GM18951 (cell line): ENCODE data around the gene ASCL1.

Experiments used
- POLR2A ChIP-seq: IDR thresholded peaks from 4 replicates; pipeline ENCODE4 v1.6.1; 2011; ENCODE audit warnings: mild to moderate bottlenecking; ENCODE audit not compliant: insufficient read length, insufficient read depth; ENCODE audit errors: extremely low read depth
- in situ Hi-C: fragments of 300-500 bp; cut with MboI; formaldehyde crosslinking; loops from one replicate; pipeline ENCODE4 v1.12.0; 2022; ENCODE audit warnings: low sequenced_read_pairs, mixed read lengths, inconsistent platforms; ENCODE audit not compliant: unreplicated experiment

Gene ASCL1

DNA sequence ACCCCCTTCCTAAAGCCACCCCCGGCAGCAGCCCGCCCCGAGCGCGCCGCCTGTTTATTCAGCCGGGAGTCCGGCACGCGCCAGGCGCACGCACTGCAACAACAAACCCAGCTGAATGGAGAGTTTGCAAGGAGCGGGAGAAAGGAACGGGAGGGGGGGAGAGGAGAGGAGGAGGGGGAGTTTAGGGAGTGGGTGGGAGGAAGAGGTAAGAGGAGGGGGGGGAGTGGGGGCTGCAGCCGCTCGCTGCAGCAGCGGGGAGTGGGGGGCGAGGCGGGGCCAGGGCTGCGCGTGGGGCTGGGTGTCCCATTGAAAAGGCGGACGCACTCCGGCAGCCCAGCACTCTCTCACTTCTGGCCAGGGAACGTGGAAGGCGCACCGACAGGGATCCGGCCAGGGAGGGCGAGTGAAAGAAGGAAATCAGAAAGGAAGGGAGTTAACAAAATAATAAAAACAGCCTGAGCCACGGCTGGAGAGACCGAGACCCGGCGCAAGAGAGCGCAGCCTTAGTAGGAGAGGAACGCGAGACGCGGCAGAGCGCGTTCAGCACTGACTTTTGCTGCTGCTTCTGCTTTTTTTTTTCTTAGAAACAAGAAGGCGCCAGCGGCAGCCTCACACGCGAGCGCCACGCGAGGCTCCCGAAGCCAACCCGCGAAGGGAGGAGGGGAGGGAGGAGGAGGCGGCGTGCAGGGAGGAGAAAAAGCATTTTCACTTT, at the start of gene ASCL1:
ASCL1 (plus strand) TSS at position 336 of the 712 bp plus-strand sequence. CDS start 571 bp downstream, outside the sequence.
- in situ Hi-C loops: no loop called here
- TF ChIP-seq POLR2A: no peak

DNA sequence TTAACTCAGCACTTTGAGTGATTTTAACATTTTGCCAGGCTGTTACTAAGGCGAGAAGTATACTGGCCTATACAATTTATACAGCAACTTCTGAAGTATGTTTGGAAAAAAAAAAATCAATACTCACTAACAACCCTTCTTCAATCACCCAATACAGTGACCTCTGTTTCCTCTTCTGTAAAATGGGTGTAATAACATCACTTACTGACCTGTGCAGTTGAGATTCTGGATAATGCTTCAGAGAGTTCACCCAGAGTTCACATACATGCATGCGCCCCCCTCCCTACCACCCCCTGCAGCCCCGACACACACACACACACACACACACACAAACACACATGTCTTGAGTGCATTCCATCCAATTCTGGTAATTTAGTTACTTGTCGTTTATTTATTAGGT, 49.6 kb upstream of the ASCL1 start:
- TF ChIP-seq POLR2A: no peak
- in situ Hi-C loops: no loop called here

DNA sequence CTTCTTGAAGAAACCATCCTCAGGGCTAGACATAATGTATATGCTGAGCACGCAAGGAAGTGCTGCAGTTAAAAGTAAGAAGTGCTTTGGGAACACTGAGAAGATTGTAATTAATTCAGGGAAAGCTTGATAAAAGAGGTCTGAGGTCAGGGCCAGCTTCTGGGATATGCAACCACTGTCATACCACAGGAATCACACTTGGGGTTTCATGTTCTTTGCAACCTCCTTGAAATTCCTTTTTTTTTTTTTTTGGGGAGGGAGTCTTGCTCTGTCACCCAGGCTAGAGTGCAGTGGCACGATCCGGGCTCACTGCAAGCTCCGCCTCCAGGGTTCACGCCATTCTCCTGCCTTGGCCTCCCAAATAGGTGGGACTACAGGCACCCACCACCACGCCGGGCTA, 47.3 kb upstream of the ASCL1 start:
- in situ Hi-C loops: no loop called here
- no peak for TF ChIP-seq POLR2A

DNA sequence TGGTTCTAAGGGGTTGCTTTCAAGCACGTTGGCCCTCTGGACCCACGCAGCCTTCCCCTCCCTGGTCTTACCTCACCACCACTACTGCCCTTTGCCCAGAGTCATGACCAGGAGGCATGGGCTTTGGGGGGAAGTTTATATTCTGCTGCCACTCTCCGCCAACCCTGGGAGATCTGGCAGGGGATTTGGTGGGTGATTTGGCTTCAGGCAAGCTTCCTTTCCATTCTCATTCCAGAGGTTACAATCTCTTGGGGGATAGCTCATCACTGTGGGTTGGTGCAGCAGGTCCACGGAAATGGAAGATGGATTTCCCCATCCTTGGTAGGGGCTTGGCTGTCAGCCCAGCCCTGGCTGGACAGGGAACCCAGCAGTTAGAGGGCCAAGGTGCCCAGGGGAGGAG, 46.7 kb upstream of the ASCL1 start:
- TF ChIP-seq POLR2A: no peak
- in situ Hi-C loops: no loop called here

DNA sequence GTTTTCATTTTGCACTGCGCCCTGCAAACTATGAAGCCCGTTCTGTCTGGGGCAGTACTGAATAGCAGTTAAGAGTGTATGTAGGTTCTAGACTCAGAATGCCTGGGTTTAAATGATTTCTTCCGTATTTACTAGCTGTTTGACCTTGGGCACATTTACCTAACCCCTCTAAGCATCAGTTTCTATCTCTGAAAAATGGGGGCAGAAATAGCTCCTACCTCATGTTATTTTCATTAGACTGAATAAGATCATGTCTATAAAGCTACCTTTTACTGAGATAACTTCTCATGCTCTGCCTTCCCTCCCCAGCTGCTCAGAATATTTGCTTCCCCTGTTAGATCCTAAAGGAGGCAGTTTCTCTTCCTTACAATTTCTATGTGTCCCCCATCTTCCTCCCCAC, 46.2 kb upstream of the ASCL1 start:
- in situ Hi-C loops: no loop called here
- TF ChIP-seq POLR2A: no peak

DNA sequence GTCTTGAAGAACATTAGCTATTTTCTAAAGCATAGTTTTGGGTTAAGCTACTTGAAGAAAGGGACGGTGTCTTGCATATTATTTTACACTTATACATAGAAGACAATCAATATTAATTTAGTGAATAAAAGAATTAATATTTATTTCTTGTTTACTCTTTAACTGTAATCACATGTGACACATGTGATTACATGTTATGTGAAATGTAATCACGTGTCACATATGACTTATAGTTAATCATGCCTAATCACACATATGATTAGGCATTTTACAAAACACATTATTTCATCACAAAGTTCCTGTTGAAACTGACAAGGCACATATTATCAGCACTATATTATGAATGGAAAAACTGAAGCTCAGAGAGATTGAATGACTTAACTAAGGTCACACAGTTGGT, 45.2 kb upstream of the ASCL1 start:
- in situ Hi-C loops: no loop called here
- TF ChIP-seq POLR2A: no peak

DNA sequence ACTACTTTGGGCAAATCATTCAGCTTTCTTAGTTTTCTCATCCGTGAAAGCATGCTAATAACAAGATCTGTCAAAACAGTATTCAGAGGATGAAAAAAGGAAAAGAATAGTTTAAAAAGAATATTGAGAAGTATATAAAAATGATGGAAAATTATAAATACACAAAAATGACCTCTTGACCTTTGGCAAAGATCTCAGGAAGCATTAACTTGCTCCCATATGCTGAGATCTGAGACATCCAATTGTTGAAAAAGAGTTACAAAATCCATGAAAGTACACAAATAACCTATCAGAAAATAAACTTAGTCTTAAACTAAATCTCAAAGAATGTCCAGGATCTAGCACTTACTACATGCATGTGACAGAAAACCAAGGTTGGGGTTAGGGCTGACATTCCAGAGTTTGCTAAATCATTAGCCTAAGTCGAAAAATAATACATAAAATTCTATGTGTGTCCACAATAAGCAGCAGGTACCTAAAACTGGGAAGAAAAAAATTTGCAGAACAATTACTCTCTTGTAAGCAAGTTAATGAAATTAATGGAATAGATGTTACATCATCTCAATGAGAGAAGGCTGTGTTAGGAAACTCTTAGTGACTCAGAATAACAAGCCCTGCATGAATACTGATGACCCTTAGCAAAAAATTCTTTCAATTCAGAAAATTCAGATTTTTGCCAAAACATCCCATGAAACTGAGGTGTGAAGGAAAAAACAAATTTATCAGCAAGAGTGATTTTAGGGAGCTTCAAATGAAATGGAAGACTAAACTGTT, 43.8 kb upstream of the ASCL1 start:
- in situ Hi-C loops: no loop called here
- no peak for TF ChIP-seq POLR2A

DNA sequence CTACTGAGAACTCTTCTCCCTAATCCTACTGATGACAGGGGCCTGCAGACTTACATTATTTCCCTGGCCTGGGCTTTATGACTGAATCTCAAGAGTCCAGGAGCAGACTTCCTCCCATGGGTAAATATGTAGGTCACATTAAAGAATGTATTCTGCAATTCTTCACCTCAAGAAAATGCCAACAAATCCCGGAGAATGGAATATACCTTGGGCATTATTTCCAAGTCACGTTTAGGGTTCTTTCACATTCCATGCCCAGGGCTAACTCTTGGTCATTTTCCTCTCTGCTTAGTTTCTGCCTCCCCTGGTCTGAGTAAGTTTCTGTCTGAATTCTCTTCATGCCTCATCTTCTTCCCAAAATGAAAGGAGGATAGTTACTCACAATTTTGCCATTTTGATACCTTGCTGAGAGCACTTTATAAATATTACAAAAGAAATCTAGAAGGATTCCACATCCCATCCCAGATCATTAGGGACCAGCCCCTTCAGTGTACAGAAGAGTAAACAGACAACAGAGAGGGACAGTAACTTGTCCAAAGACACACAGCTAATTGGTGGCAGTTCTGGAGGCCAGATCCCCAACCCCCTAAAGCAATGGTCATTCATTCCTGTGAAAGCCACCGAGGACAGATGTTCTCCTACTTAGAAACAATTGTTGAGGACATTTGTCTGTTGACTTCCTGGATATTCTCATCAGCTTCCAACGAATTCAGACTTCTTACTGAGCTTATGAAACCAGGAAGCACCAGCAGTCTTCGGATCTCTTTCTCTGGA, 41.0 kb upstream of the ASCL1 start:
- in situ Hi-C loops: no loop called here
- no peak for TF ChIP-seq POLR2A

DNA sequence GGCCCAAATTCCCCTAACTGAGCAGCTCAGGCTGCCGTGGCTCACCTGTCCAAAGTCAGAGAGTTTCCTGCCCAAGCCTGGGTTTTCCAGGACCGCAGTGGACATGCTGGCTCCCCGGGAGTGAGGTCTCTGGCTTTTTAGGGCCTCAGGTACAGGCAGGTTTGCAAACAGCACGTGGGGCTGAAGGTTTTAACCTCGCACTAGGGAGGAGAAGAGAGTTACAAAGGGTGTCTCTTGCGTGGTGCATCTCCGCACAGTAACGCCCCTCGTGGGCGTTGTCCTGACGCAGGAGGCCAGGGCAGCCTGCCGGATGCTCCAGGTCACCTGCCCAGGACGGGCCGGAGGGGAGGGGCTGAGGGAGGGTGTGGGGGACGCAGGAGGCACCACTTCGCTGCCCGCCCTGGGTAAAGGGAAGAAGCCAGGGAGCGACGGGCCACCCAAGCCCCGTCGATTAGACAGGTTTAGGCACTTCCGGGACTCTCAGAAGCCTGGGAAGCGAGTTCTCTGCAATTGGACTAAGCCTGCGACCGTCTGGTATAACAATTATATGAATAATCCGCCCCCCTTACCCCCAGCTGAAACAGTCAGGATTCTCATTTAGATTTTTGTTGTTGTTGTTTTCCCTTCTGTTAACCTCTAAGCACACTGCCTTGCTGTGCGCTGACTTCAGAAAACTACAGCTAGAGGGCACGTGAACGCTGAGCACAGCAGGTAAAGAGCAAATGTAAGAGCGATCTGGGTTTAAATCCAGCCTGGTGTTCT, 40.3 kb upstream of the ASCL1 start, which contains the start of gene PAH:
PAH (minus strand) TSS at position 219 of the 762 bp plus-strand sequence; CDS start at position 105, 114 bp downstream.
- in situ Hi-C loops: no loop called here
- no peak for TF ChIP-seq POLR2A

DNA sequence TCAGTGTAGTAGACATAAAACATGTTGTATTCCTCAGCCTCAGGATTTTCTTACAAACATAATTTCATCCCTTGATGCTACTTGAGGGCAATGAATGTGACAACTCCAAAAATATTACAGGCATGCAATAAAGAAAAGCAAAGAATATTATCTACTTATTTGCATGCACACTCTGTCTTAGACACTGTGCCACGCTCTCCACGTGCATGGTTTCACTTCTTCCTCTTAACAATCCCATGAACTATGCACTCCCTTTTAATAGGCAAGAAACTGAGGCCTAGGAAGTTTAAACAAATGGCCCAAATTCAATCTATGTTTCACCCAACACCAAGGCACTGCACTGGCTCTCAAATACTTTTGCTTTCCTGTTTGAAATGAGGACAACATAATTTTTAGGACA, 38.6 kb upstream of the ASCL1 start:
- TF ChIP-seq POLR2A: no peak
- in situ Hi-C loops: no loop called here

DNA sequence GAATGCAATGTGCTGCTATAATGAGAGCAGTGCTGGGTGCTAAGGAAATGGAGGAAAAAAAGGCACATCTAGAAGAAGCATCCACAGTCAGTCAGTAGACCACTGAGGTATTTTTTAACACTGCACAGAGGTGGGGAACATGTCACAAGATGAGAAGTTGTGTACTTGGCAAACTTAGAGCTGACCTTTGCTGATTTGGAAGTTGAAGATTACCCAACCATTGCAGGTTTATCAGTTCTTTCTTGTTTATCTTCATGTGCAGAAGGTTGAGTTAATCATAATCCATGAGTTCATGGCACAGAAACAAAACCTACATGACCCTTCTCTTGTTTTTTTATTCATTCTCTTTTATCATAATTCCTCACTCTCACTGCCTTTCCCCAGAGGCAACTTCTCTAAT, 37.2 kb upstream of the ASCL1 start:
- no peak for TF ChIP-seq POLR2A
- in situ Hi-C loops: no loop called here

DNA sequence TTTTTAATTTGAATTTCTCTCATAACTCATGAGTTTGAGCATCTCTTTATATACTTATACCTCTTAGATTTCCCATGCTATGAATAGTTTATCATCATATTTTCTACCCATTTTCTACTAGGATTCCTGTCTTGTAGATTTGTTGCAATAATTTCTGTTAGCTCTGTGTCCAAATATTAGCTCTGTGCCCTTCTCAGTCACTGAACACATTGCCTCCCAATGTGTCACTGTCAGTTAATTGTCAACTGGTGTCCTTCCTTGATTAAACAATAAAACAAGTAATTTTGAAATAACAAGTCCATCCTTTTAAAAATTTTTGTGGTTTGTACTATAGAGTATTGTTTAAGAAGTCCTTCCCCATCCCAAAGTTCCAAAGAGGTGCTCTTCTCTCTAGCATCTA, 36.2 kb upstream of the ASCL1 start:
- no peak for TF ChIP-seq POLR2A
- in situ Hi-C loops: no loop called here

DNA sequence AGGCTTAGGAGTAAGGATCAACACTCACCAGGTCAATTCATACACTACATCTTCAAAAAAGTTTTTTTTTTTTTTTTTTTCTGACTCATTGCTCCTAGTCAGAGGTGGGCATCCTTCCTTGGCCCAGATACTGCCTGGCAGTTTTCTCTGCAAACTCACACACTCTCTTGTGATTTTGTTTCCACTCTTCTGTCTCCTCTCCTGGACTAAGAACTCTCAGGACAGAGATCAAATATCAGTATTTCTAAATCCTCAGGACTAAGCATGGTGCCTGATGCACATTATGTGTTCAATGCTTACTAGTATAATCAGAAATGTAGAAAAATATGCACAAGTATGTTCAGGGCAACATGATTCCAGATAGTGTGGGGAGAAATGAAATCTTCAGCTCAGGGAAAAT, 30.3 kb upstream of the ASCL1 start:
- TF ChIP-seq POLR2A: no peak
- in situ Hi-C loops: no loop called here
